ENCODE measurements around the gene FILIP1. TPM values are rescaled to one million over a fixed set of nuclear protein-coding genes. Genes with fewer than 3 reads are reported as not detected.
A peak's percentile ranks its signal among the peaks of the same experiment; 100 is the strongest.

Gene FILIP1
- polyA plus RNA-seq, 2 of the 4 experiments (the other 2 are of a cell fraction), result 2.3 to 15.6 TPM

- no peak for TF ChIP-seq REST (IDR thresholded peaks at IDR 0.05)
- TF ChIP-seq CHD2 (IDR thresholded peaks at IDR 0.05; ENCODE audit: low read length, partially characterized antibody), result no peak
- no peak for TF ChIP-seq HES2 (IDR thresholded peaks at IDR 0.05)
- no peak for TF ChIP-seq EP300 (IDR thresholded peaks at IDR 0.05)
- TF ChIP-seq BCL3 (IDR thresholded peaks at IDR 0.05), result no peak
- no peak for TF ChIP-seq CEBPB (IDR thresholded peaks at IDR 0.05)
Observed at GRCh38 chr6:75244063-75244584, 249.5 kb downstream of the FILIP1 start (continued).

- peak; percentile 51 for FAIRE-seq
- CTCF ChIA-PET, result interaction anchor here (0.8 to 1.5 kb wide), 3 partner anchors 17 to 35 kb away, joined by 3 read pairs; no protein-coding TSS in a partner anchor
- ATAC-seq, result peak; percentile 95 to 96
- TF ChIP-seq FOSL2 (IDR thresholded peaks at IDR 0.05) (no peak), FOSL2 (CRISPR knock-in tag; IDR thresholded peaks at IDR 0.05) (no peak), EP300 (IDR thresholded peaks at IDR 0.05) (no peak), EHMT2 (IDR thresholded peaks at IDR 0.05; ENCODE audit: low read depth) (no peak), JUN (IDR thresholded peaks at IDR 0.05) (peak; percentile 83 to 95), SMC3 (IDR thresholded peaks at IDR 0.05) (no peak), BHLHE40 (IDR thresholded peaks at IDR 0.05; ENCODE audit: low read depth, low read length) (peak; percentile 25; the same call in 1 of the 2 replicates), MYC (IDR thresholded peaks at IDR 0.05; ENCODE audit: borderline replicate concordance, low read length) (no peak), ZFP36 (IDR thresholded peaks at IDR 0.05; ENCODE audit: borderline replicate concordance, partially characterized antibody) (no peak), CHD4 (IDR thresholded peaks at IDR 0.05; ENCODE audit: borderline replicate concordance) (no peak), RARB (CRISPR knock-in tag; IDR thresholded peaks at IDR 0.05) (no peak), TP53 (CRISPR knock-in tag; IDR thresholded peaks at IDR 0.05) (no peak), POLR2A (IDR thresholded peaks at IDR 0.05; ENCODE audit: low read length) (peak; percentile 70), ZC3H11A (IDR thresholded peaks at IDR 0.05) (no peak), RFX5 (IDR thresholded peaks at IDR 0.05) (no peak), NPAS2 (CRISPR knock-in tag; IDR thresholded peaks at IDR 0.05; ENCODE audit: borderline replicate concordance) (no peak), NR3C1 (IDR thresholded peaks at IDR 0.05) (no peak), CTCF (IDR thresholded peaks at IDR 0.05) (no peak), REST (IDR thresholded peaks at IDR 0.05) (no peak), TFCP2L1 (CRISPR knock-in tag; IDR thresholded peaks at IDR 0.05) (no peak), POLR2AphosphoS2 (conservative IDR thresholded peaks at IDR 0.05; ENCODE audit: low read length) (peak; percentile 30; the same call in 1 of the 2 replicates), ZSCAN20 (CRISPR knock-in tag; IDR thresholded peaks at IDR 0.05) (no peak), RNF2 (IDR thresholded peaks at IDR 0.05; ENCODE audit: borderline replicate concordance, low read depth) (no peak), KDM1A (IDR thresholded peaks at IDR 0.05; ENCODE audit: low read depth) (no peak)
Observed at GRCh38 chr6:75243333-75244062, 250.1 kb downstream of the FILIP1 start, which contains the start of gene COX7A2. Gene COX7A2 (minus strand): TSS chr6:75243801. CDS start chr6:75243734, 67 bp downstream.

More at GRCh38 chr6:75243333-75244062, 250.1 kb downstream of the FILIP1 start, which contains the start of gene COX7A2:
- Histone ChIP-seq H3K4me2 (peak within 1 kb of the TSS; percentile 97), H3K9me3 (no peaks in the 10 kb centered on the region), H3K4me1 (peaks cover 10% of the 10 kb centered on the region; the same call in 1 of the 3 replicates), H3K4me3 (peak within 1 kb of the TSS; percentile 76), H3K27ac (peak within 1 kb of the TSS; percentile 85 to 96)
- POLR2A ChIA-PET, result interaction anchor here (0.5 to 1.9 kb wide), 8 partner anchors 24 to 1589 kb away, joined by 3 to 7 read pairs (median 5); partner anchors contain the start of genes SENP6, SLC17A5 and TMEM30A
- DNase-seq (ENCODE audit: low read depth in 1 of 2, low spot score in 1 of 2), result peak; percentile 61 to 97
- WGBS (ENCODE audit: missing lambda C conversion rate), result 1% methylated on average over 27 of the region's 36 CpGs

All from A549 (cell line).